Thyroid gland (tissue), 4 donors: ENCODE results near the gene PABPC3.

Experiments used
- CTCF ChIP-seq, 6 experiments: fragments of 200-600 bp in 3 of 6; fragments of 450-650 bp in 3 of 6; sonication (generic) in 3 of 6; IDR thresholded peaks; one replicate each; pipeline ENCODE4 v1.5.1; 2016 to 2019; ENCODE audit warnings: antibody characterized with exemption in 6 of 6, mild to moderate bottlenecking in 2 of 6, inconsistent platforms in 1 of 6, moderate library complexity in 1 of 6
- POLR2A ChIP-seq, 2 donors: fragments of 450-650 bp; IDR thresholded peaks; one replicate each; pipeline ENCODE4 v1.6.1; 2017; ENCODE audit warnings: antibody characterized with exemption in 2 of 2, mild to moderate bottlenecking in 2 of 2, moderate library complexity in 1 of 2

GRCh38 chr13:25059166-25059565 is 36.8 kb upstream of the PABPC3 start:
- TF ChIP-seq CTCF (IDR thresholded peaks at IDR 0.05) (no peak), POLR2A (IDR thresholded peaks at IDR 0.05) (no peak)
